H1 (cell line): ENCODE data around the gene TOMM6. TPM values are rescaled to one million over a fixed set of nuclear protein-coding genes. Genes with fewer than 3 reads are reported as not detected.

ENCODE experiments used
- CTCF ChIA-PET: fragments of 300-600 bp; sonication (Branson Sonifier 250); formaldehyde crosslinking; loops from one replicate; lab custom pipeline; 2021; ENCODE audit not compliant: partially characterized antibody; lab: Charles Lee
- POLR2A ChIA-PET: fragments of 300-600 bp; sonication (Branson Sonifier 250); formaldehyde crosslinking; loops from one replicate; lab custom pipeline; 2021; ENCODE audit warnings: inconsistent platforms; ENCODE audit not compliant: partially characterized antibody; lab: Charles Lee
- DNase-seq, 2 experiments: peaks; one replicate each; pipeline versions ENCODE4 v3.0.0 to v3.0.0-alpha.2; 2010 to 2022; ENCODE audit warnings: low spot score in 2 of 2, low read depth in 1 of 2, mixed read lengths in 1 of 2
- FAIRE-seq: peaks from 2 replicates; lab custom pipeline; 2011; peaks lifted over from hg19 to GRCh38; lab: Jason Lieb, UNC
- H2AFZ ChIP-seq: 2 replicates; pipeline ENCODE4 v1.8.1; 2012; ENCODE audit warnings: low read length, inconsistent platforms
- H2AK5ac ChIP-seq: 2 replicates; pipeline ENCODE4 v1.6.1; 2013; ENCODE audit warnings: low read depth, low read length
- H2BK120ac ChIP-seq: replicated peaks from 2 replicates; pipeline ENCODE3; 2013; ENCODE audit warnings: low read depth, low read length, inconsistent platforms
- H2BK12ac ChIP-seq: 2 replicates; pipeline ENCODE4 v1.6.1; 2013; ENCODE audit warnings: low read depth, low read length
- H2BK15ac ChIP-seq: 2 replicates; pipeline ENCODE4 v1.6.1; 2013; ENCODE audit warnings: low read length
- H2BK20ac ChIP-seq: 2 replicates; pipeline ENCODE4 v1.6.1; 2013; ENCODE audit warnings: low read length
- H2BK5ac ChIP-seq: 2 replicates; pipeline ENCODE4 v1.6.1; 2013; ENCODE audit warnings: low read depth, low read length
- H3K14ac ChIP-seq: 2 replicates; pipeline ENCODE4 v1.6.1; 2013; ENCODE audit warnings: inconsistent platforms; ENCODE audit not compliant: insufficient read length
- H3K18ac ChIP-seq: 2 replicates; pipeline ENCODE4 v1.6.1; 2013; ENCODE audit warnings: low read length; ENCODE audit errors: extremely low read depth
- H3K23ac ChIP-seq: 2 replicates; pipeline ENCODE4 v1.6.1; 2013; ENCODE audit warnings: inconsistent platforms; ENCODE audit not compliant: insufficient read length
- H3K23me2 ChIP-seq: 2 replicates; pipeline ENCODE4 v1.6.1; 2013; ENCODE audit warnings: low read depth, low read length
- H3K27ac ChIP-seq: 2 replicates; pipeline ENCODE4 v1.6.1; 2011; ENCODE audit warnings: low read depth, low read length, inconsistent platforms
- H3K27me3 ChIP-seq, 4 experiments: replicated peaks in 1 of 4; 1 replicate in 1 of 4; 2 replicates in 3 of 4; pipeline versions ENCODE4 v1.6.1 to v1.8.1; 2011 to 2013; ENCODE audit warnings: low read length in 3 of 4, mild to moderate bottlenecking in 3 of 4, inconsistent platforms in 2 of 4, mixed read lengths in 2 of 4, moderate library complexity in 1 of 4; ENCODE audit not compliant: control insufficient read depth in 3 of 4, insufficient read depth in 3 of 4; ENCODE audit errors: extremely low read depth in 1 of 4
- H3K36me3 ChIP-seq, 4 experiments: 2 replicates each; pipeline versions ENCODE4 v1.6.1 to v1.8.1; 2011 to 2013; ENCODE audit warnings: mild to moderate bottlenecking in 4 of 4, low read length in 3 of 4, moderate library complexity in 2 of 4, control low read depth in 1 of 4, inconsistent platforms in 1 of 4; ENCODE audit not compliant: insufficient read depth in 4 of 4, control insufficient read depth in 2 of 4
- H3K4ac ChIP-seq: replicated peaks from 2 replicates; pipeline ENCODE3; 2013; ENCODE audit warnings: low read length, low read depth, mixed read lengths, inconsistent platforms; ENCODE audit not compliant: insufficient read length
- H3K4me1 ChIP-seq, 4 experiments: replicated peaks in 1 of 4; 1 replicate in 1 of 4; 2 replicates in 3 of 4; pipeline versions ENCODE4 v1.6.1 to v1.8.1; 2011 to 2013; ENCODE audit warnings: low read length in 3 of 4, inconsistent platforms in 2 of 4, mixed read lengths in 1 of 4; ENCODE audit not compliant: insufficient read depth in 4 of 4, control insufficient read depth in 3 of 4
- H3K4me2 ChIP-seq, 2 experiments: 2 replicates each; pipeline versions ENCODE4 v1.6.1 to v1.8.1; 2011 to 2013; ENCODE audit warnings: low read depth in 2 of 2, low read length in 2 of 2, control low read depth in 1 of 2, inconsistent platforms in 1 of 2, mild to moderate bottlenecking in 1 of 2; ENCODE audit not compliant: insufficient read depth in 1 of 2
- H3K4me3 ChIP-seq, 4 experiments: fragments of 200-600, 300-600 bp in 1 of 4; sonication (generic), shearing (Covaris generic), sonication (Bioruptor Twin) in 1 of 4; 2 replicates each; pipeline versions ENCODE4 v1.5.1 to v1.8.1; 2011 to 2016; ENCODE audit warnings: low read length in 4 of 4, low read depth in 3 of 4, control low read depth in 2 of 4, inconsistent platforms in 2 of 4, mild to moderate bottlenecking in 2 of 4, mixed read lengths in 1 of 4, moderate library complexity in 1 of 4; ENCODE audit not compliant: insufficient read depth in 2 of 4; ENCODE audit errors: extremely low read depth in 1 of 4
- H3K56ac ChIP-seq: replicated peaks from 2 replicates; pipeline ENCODE3; 2013; ENCODE audit warnings: low read depth, mild to moderate bottlenecking, mixed read lengths, low read length, inconsistent platforms; ENCODE audit not compliant: insufficient read length
- H3K79me1 ChIP-seq: 2 replicates; pipeline ENCODE4 v1.6.1; 2013; ENCODE audit warnings: low read depth, low read length, control low read depth
- H3K79me2 ChIP-seq, 2 experiments: 2 replicates each; pipeline versions ENCODE4 v1.6.1 to v1.8.1; 2012 to 2013; ENCODE audit warnings: low read length in 2 of 2, mild to moderate bottlenecking in 2 of 2, inconsistent platforms in 1 of 2; ENCODE audit not compliant: insufficient read depth in 2 of 2, control insufficient read depth in 1 of 2
- H3K9ac ChIP-seq, 4 experiments: replicated peaks in 1 of 4; 1 replicate in 1 of 4; 2 replicates in 3 of 4; pipeline versions ENCODE4 v1.6.1 to v1.8.1; 2011 to 2013; ENCODE audit warnings: low read depth in 3 of 4, low read length in 3 of 4, control low read depth in 2 of 4, mild to moderate bottlenecking in 2 of 4, moderate library complexity in 2 of 4, inconsistent platforms in 1 of 4; ENCODE audit errors: extremely low read depth in 1 of 4
- H3K9me3 ChIP-seq, 2 experiments: 2 replicates each; pipeline versions ENCODE4 v1.6.1 to v1.8.1; 2012 to 2013; ENCODE audit warnings: mild to moderate bottlenecking in 2 of 2, moderate library complexity in 2 of 2, control low read depth in 1 of 2, inconsistent platforms in 1 of 2, low read depth in 1 of 2, low read length in 1 of 2, mixed read lengths in 1 of 2; ENCODE audit not compliant: insufficient read depth in 2 of 2
- H4K20me1 ChIP-seq, 2 experiments: replicated peaks in 1 of 2; 2 replicates each; pipeline versions ENCODE3 to v1.8.1; 2011 to 2013; ENCODE audit warnings: inconsistent platforms in 2 of 2, low read length in 2 of 2, mild to moderate bottlenecking in 1 of 2; ENCODE audit not compliant: insufficient read depth in 2 of 2, control insufficient read depth in 1 of 2
- H4K5ac ChIP-seq: 2 replicates; pipeline ENCODE4 v1.6.1; 2013; ENCODE audit warnings: low read length, low read depth, mixed read lengths, inconsistent platforms; ENCODE audit not compliant: insufficient read length
- H4K8ac ChIP-seq: 2 replicates; pipeline ENCODE4 v1.8.0; 2013; ENCODE audit warnings: mild to moderate bottlenecking, moderate library complexity, low read length, inconsistent platforms; ENCODE audit not compliant: insufficient read depth; ENCODE audit errors: extremely low read depth
- H4K91ac ChIP-seq: replicated peaks from 2 replicates; pipeline ENCODE3; 2013; ENCODE audit warnings: low read length, mixed read lengths, inconsistent platforms; ENCODE audit not compliant: insufficient read length
- ASH2L ChIP-seq: fragments of 200-600, 300-600 bp; sonication (generic); IDR thresholded peaks from one replicate; pipeline ENCODE4 v1.7.1; 2017; ENCODE audit warnings: low read length
- CBX8 ChIP-seq: fragments of 300-800, 300-1000 bp; sonication (generic); IDR thresholded peaks from 2 replicates; pipeline ENCODE4 v1.7.1; 2016; ENCODE audit warnings: low read depth, low read length, borderline replicate concordance
- GTF2F1 ChIP-seq: IDR thresholded peaks from 2 replicates; pipeline ENCODE4 v1.6.1; 2012; ENCODE audit warnings: low read depth, low read length, improper control_type of control experiment, borderline replicate concordance
- RAD21 ChIP-seq, 2 experiments: IDR thresholded peaks in 1 of 2; conservative IDR thresholded peaks in 1 of 2; 2 replicates each; pipeline ENCODE4 v1.6.1; 2011; ENCODE audit warnings: low read depth in 2 of 2, low read length in 2 of 2, improper control_type of control experiment in 1 of 2, inconsistent platforms in 1 of 2, mild to moderate bottlenecking in 1 of 2, moderate library complexity in 1 of 2
- RBBP5 ChIP-seq: IDR thresholded peaks from 2 replicates; pipeline ENCODE4 v1.7.1; 2012; ENCODE audit warnings: low read depth, mild to moderate bottlenecking, inconsistent platforms, low read length, moderate library complexity, borderline replicate concordance
- WGBS, 2 experiments: shearing (Covaris generic) in 1 of 2; methylation state at CpG; one replicate each; pipeline versions ENCODE4 v1.1.6 to v1.1.7; 2013 to 2015; ENCODE audit warnings: low lambda C conversion rate in 2 of 2, mixed read lengths in 2 of 2, inconsistent platforms in 1 of 2, low coverage in 1 of 2, missing lambda C conversion rate in 1 of 2; ENCODE audit not compliant: insufficient replicate concordance in 2 of 2, insufficient coverage in 1 of 2, insufficient read length in 1 of 2; ENCODE audit errors: extremely low coverage in 1 of 2, missing lambda C conversion rate in 1 of 2; 5-methylcytosine and 5-hydroxymethylcytosine counted together
- polyA plus RNA-seq, 7 experiments: library from polyadenylated mRNA; depleted of rRNA in 3 of 7; stranded (reverse) in 5 of 7; unstranded in 2 of 7; fragments of >200 nt in 5 of 7; fragments of 200-250 nt in 2 of 7; gene quantifications; 1 replicate in 5 of 7; 2 replicates in 1 of 7; 4 replicates in 1 of 7; pipeline versions ENCODE4 v1.2.1 to v1.2.3, GENCODE V29; 2011 to 2013; ENCODE audit warnings: missing spikeins in 2 of 7, mixed read lengths in 2 of 7
- total RNA-seq: library from RNA; stranded (reverse); fragmentation: NEBNext Ultra II Directional; extraction: Animal tissue kit (Norgen Biotek cat#: 25700); gene quantifications from 2 replicates; pipeline ENCODE4 v1.2.1, GENCODE V29; 2021

TOMM6 gene
- total and polyA plus RNA-seq, 2 of the 8 experiments (the other 6 are each of a cell fraction or from before 2014, with no cell fraction given) = 228 to 560 TPM

GRCh38 chr6:41743406-41744235 is 43.9 kb upstream of the TOMM6 start:
- WGBS, 2 experiments = 87% methylated on average over 6 of the region's 6 CpGs; no CpG with 5 or more reads in 1 of the 2 experiments
- H4K91ac ChIP-seq = no peak overlapping the region
- no peak overlapping the region for H3K56ac ChIP-seq
- H2BK12ac ChIP-seq = no peak overlapping the region
- no peaks in the 10 kb centered on the region for H3K79me1 ChIP-seq
- ChIA-PET CTCF (interaction anchor here (1.5 to 4.6 kb wide), 4 partner anchors 10 to 33 kb away, joined by 3 to 21 read pairs (median 5); no protein-coding TSS in a partner anchor), POLR2A (no interaction called here)
- H3K27ac ChIP-seq = no peak overlapping the region
- H3K27me3 ChIP-seq = no peaks in the 10 kb centered on the region
- TF ChIP-seq ASH2L (no peak), RBBP5 (no peak), RAD21 (IDR thresholded peaks at IDR 0.05 in 1 of 2, conservative IDR thresholded peaks at IDR 0.05 in 1 of 2; ENCODE audit: low read depth in 2 of 2, low read length in 2 of 2) (no peak), GTF2F1 (no peak), CBX8 (no peak)
- DNase-seq (no peak), FAIRE-seq (no peak)
- H3K23ac ChIP-seq = no peak overlapping the region
- H3K14ac ChIP-seq = no peak overlapping the region
- H3K4me2 ChIP-seq = no peak overlapping the region
- H3K36me3 ChIP-seq = no peaks in the 10 kb centered on the region
- H3K4me3 ChIP-seq = no peak overlapping the region
- H4K5ac ChIP-seq = no peak overlapping the region
- peaks cover 0 to 1% (median 0%) of the 10 kb centered on the region in 4 experiments; a peak in 2 of 7 replicates for H3K4me1 ChIP-seq
- no peaks in the 10 kb centered on the region for H3K23me2 ChIP-seq
- no peak overlapping the region for H2AK5ac ChIP-seq
- no peak overlapping the region for H2BK5ac ChIP-seq
- H4K8ac ChIP-seq = no peak overlapping the region
- H3K79me2 ChIP-seq = no peaks in the 10 kb centered on the region
- H3K18ac ChIP-seq = no peak overlapping the region
- no peak overlapping the region for H2BK15ac ChIP-seq
- no peaks in the 10 kb centered on the region for H3K9me3 ChIP-seq
- H2AFZ ChIP-seq = no peak overlapping the region
- H3K4ac ChIP-seq = no peak overlapping the region
- H2BK120ac ChIP-seq = no peak overlapping the region
- no peak overlapping the region for H2BK20ac ChIP-seq
- H3K9ac ChIP-seq = no peak overlapping the region
- no peaks in the 10 kb centered on the region for H4K20me1 ChIP-seq
